GM21723 (cell line): ENCODE data around the gene FAM168B.

Experiments
- ATAC-seq: cut with Tn5 transposase; IDR thresholded peaks from one replicate; pipeline ENCODE4 v1.9.1; 2021; ENCODE audit warnings: mild to moderate bottlenecking, moderate library complexity; ENCODE audit not compliant: unreplicated experiment

Gene FAM168B

DNA sequence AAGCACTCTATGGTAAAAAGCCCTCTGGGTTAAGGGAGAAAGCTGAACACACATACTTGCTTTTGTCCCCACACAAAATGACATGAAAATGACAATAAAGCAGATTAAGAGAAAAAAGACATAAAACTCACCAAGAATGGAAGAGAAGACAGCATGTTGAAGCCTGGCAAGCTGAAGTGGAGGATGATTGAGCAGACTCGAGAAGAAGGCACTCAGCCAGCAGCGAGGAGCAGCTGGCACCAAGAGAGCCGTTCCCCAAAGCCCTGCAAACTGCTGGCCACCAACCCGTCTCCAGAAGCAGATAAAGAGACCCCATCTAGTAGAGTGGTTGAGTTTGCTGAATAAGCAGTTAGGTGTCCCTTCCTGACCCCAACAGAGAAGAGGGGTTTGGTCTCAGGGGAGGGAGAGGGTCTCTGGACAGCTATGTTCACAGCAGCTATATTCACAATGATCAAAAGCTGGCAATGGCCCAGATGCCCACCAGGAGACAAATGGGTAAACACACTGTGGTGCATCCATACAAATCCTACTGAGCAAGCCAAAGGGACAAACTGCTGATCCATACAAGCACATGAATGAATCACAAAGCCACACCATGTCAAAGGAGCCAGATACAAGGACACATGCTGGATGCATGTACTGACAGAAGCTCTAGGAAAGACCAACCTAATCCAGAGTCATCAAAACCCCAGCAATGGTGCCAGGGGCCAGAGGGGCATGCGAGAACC is 36.9 kb downstream of the FAM168B start:
- no peak for ATAC-seq

DNA sequence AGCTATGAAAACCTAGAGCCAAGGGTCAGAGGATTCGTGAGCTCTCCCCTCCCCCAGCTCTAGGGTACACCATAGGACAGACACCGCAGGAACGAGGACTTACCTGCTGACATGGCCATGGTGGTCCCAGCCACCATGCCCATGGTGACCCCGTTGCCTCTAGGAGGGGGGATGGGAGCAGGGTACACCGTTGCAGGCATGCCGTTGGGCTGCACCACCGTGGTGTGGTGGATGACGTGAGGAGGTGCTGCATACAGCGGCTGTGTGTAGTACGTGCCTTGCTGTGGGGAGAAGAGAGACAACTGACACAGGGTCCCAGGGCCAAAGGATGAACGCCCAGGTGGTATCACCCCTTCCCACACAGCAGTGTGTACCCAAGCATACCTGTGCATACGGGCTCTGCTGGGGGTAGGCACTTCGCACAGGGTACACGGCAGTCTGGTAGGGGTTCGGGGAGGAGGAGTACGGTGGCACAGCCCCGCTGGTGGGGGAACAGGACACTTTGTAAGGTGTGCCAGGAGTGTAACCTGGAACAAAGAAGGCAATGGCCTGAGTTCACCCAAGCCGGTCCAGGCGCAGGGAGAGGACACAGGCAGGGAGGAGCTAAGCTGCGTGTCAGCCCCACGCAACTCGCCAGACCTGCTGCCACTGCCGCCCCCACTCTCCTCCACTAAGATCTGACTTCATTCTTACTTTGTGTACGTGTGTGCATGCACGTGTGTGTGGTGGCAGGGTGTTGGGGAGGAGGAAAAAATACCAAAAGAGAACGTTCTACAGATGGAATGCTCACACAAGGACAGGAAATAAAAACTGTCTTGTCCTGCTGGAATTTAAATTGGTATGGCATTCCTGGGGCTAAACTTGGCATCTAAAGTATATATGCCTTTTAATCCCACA is 37.8 kb downstream of the FAM168B start:
- no peak for ATAC-seq

DNA sequence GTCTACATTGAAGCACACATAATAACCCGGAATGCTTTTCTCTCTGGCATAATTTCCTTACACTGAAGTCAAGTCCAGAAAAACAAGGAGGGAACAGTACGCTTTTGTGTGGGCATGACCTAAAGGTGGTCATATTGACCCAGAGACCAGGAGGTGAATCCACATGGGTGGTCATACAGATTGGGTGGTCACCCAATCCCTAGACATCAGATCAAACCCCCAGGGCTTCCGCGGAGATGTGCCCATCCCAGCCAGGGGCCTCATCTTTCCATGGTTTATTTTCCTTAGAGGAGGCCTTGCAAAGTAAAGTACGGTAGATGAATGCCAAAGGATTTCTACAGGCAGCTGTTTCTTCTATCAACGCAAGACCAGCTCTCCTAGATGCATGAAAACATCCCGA is 38.8 kb downstream of the FAM168B start:
- no peak for ATAC-seq

DNA sequence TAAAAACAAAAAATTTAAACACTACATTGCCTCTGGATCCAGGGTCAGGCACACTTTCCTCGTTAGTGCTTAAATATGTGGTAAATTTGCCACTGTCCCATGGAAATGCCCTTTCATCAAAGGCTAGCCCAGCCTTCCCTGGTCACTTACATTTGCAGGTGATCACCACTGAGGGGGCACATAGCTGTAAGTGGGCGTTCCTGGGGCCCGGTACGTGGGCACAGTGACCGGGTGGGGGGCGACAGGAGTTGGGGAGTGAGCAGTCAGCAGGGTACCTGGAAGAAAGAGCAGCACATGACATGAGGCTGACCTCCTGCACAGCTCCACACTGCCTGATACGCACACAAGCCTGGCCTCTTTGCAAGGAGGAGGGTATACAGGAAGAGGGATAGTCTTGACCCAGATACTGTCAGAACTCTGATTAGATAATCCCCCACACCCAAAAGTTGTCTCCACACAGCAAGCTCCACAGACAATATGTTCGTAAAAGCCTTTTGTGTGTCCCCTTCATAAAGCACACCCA is 40.5 kb downstream of the FAM168B start:
- no peak for ATAC-seq

DNA sequence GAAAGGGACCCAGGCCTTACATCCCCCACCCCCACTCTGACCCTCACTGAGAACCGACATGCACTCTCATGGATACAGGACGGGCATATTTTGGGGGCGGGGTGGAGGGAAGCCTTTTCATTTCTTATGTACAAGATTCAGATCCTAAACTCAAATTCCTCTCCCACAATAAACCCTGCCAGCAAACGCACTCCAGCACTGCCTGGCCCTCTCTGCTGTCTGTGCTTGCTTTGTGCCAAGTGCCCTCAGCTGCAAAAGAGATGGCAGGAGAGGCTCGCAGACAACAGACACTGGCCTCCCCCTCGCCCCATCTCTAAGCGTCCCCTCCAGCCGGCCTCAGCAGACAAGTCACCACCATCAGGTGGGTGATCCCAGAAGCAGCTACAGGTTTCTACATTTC is 42.4 kb downstream of the FAM168B start:
- no peak for ATAC-seq

DNA sequence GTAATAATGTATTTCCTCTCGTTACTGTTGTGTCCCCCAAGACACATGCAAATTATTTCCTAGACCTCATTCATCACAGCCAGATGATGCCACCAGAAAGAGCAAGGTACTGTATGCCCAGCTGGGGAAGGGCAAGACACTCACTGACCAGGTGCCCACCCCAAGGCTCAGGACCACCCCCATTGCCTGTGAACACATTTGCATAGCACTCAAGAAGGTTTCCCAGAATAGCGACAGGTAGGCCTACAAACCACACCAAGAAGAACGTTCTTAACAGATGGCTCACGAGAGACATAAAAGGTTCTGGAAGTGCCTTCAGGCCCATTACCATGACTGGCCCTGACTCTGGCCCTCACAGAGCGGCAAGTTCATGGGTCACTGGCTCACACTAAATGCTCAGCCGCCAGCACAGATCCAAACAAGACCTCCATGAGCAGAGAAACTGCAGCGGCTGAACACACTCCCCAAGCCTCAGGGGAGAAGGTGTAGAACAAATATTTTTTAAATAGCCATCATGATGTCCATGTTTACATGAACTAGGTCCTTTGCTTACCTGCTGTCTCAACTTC is 44.0 kb downstream of the FAM168B start:
- no peak for ATAC-seq

DNA sequence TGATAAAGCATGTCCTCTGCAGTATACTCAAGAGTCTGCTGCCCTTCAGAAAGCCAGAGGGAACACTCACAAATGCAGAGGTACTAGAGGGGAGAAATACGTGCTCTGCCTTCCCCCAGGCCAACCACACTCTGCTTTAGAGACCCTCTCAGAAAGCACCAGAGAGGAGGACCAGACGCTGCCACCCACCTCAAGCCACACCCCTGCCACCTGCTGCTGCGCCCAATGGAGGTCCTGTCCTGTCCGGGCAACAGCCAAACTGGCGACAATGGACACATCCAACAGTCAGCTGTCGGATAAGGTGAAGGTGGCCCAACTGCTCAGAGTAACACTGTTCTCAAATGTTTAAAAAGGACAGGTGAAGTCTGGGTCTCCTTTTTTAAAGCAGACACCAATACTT is 44.6 kb downstream of the FAM168B start:
- no peak for ATAC-seq

DNA sequence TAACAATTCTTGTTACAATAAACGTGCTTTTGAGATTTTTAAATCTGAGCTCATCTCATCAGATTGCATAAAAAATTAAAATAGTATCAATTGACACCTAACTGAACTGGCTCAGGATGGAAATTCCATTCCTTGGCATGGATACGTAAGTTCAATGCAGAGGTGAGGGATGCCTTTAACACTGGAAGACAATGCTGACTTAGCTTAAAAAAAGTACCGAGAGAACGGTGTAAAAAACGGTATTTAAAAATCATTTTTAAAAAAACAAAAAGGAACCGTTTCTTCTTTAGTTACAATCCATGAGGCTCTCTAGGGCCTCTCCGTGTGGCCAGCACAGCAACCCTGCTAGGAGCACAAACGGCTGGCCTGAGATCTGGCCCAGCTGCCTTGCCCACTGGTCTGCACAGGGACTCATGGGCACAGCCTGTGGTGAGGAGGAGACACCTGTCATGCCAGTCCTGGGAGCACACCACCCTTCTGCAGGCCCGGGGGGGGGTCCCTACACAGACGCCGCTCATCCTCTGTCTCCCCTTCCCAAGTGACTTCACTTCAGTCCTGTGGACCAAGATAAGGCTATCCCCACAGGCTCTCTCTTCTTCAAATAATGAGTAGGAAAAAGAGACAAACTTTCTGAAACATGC is 45.2 kb downstream of the FAM168B start:
- no peak for ATAC-seq

DNA sequence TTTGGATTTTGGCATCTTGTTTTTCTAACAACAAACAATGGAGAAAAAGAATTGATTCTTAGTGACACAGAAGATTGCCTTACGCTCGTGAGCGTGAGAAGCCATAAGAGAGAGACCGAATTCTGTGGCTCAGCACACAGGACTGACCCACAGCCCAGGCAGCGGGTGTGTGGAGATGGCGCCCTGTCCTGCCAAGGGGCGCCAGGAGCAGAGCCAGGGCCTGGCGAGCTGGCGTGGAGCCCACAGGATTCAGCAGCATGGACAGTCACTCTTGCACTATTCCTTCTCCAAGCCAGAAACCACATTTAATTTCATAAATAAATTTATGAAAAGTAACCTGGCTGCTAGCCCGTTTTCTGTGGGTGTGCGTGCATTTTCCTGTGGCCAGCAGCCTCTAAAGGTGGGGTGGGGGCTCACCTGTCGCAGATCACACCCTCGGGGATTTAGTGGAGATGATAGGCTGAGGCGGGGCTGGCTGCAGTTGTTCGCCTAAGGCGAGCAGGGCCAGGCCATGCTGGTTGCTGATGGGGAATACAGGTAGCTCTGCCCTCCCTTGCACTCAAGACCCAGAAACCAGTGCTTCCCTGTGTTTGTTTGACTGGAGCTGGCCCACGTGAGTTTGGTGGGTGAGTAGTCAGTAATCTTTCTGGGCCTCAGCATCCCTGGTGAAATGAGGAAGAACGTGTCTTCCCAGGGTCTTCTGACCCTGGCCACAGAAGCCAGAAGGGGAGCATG is 46.2 kb downstream of the FAM168B start:
- ATAC-seq = no peak

DNA sequence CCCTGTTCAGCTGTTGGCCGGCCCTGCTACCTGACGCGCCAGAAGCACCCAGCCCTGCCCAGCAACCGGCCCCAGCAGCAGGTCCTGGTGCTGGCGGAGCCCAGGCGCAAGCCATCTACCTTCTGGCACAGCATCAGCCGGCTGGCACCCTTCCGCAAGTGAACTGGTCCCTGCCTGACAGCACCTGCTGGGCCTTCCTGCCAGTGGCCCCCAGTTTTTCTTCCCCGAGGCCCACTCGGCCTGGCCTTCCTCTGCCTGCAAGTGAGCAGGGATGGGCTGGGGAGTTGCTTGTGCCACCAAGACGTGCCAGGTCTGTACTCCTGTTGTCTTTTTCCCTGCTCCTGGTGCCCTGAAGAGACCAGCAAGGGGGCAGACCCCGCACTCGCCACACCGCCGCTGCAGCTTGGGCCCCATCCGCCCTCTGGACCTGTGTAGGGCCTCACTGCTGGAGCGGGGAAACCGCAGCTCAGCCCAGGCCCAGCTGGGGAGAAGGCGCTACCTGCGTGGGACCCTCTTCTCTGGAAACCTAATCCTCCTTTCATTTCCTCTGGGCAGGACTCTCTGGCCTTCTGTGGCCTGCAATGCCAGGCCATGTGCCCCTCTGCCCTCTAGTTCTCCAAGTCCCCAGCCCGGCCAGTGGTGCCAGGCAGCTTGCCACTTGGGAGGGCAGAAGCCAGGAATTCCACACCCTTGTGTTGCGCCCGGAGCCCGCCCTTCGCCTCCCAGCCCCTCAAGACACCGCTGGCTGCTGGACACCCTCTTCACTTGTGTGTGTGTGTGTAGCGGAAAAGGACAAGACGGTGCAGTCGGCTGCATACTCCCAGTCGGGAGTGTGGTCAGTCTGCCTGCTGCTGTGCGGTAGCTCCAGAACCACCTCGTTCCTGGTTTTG is 47.0 kb downstream of the FAM168B start:
- ATAC-seq = no peak

DNA sequence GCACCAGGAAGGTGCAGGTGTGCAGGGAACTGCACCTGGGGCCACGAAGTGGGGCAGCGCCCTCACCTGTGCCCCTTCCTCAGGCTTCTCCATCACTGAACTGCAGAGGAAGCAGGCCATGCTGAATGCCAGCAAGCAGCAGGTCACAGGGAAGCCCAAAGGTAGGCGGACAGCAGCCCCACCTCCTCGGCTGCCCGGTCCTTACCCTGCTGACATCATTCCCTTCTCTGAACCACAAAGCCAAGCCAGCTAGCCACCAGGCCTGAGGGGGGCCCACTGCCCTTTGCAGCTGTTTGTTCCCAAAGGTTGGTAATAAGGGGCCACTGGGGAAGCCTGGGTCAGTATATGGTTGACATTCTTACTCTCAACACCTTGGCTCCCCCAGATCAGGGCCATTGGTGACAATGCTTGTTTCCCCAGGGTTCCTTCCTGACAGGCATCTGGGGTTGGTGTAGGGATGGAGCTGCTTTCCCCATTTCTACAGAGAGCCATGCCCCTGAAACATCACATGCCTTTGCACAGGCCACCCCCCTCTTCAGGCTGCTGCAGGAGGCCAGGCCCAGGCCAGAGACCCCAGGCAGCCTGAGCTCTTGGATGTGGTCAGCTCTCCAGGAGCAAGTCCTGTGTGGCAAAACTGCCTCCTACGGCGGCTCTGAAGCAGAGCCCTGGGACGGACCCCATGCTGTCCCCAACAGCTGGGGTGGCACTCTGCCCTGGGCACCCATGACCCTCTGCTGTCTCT is 47.8 kb downstream of the FAM168B start:
- no peak for ATAC-seq

DNA sequence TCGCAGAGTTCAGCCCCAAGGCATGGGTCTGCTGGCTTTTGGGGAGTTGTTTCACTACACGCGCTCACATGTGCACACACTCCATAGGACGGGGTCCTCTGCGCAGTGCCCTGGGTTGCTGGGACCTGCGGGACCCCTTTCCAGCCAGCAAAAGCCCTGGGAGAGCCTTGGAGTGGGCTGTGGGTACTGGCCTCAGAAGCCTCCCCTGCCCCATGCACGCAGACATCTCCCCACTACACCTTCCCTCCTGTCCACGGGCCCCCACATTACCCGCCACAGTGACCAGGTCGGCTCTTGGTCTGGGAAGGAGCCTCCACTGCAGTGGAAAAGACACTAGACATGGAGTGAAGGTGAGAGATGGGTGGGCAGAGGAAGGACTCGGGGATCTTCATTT is 48.5 kb downstream of the FAM168B start:
- no peak for ATAC-seq

DNA sequence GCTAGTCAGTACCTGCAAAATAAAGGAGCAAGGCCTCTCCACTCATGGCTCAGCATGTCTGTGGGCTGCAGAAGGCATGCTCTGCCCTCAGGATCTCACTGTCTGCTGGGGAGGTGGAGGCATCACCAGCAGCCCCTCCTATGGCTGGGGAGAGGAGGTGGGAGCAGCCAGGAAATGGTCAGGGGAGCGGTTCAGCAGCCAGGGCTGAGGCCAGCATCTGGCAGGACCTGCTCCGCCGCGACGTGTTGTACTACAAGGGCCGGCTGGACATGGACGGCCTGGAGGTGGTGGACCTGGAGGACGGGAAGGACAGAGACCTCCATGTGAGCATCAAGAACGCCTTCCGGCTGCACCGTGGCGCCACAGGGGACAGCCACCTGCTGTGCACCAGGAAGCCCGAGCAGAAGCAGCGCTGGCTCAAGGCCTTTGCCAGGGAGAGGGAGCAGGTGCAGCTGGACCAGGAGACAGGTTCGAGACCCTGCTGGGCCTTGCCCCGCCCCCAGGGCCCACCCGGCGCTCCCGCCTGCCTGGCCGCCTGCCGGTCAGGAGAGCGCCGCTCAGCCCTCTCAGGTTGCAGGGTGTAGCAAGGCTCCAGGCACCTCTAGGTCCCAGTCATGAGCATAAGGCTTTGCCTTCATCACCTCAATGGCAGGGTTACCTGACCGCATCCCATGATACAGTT is 49.0 kb downstream of the FAM168B start:
- no peak for ATAC-seq

DNA sequence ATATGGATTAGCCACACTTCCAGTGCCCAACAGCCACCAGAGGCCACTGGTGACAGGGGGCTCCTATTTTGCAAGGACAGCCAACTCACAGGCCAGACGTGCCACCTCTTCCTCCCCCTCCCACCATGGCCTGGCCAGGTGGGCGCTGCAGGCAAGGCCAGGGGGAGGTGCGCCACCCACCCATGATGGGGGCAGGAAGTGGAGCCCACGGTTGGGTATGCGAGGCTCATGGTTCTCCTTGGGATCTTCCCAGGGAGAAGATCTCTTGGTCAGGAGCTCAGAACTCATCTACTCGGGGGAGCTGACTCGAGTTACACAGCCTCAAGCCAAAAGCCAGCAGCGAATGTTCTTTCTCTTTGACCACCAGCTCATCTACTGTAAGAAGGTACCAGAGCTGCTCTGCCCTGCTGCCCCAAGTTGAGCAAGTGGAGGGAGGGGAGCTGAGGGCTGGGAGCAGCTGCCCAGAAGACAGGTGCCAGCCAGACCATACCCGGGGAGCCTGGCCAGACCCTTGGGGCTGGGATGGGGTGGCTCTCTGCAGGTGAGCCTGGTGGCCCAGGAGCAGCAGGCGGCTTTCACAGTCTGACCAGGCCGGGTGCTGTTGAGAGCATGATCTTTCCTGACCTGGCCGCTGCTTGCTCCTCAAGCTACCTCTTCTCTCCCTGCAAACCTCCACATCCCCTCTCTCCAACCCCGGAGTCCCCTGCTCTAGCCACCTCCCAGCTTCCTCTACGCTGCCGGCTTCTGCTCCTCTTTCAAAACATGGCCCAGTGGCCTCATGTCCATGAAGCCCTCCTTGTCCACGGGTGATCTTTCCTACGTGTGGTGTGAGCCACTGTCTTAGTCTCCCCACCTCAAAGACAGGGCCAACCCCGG is 49.8 kb downstream of the FAM168B start:
- ATAC-seq = no peak

DNA sequence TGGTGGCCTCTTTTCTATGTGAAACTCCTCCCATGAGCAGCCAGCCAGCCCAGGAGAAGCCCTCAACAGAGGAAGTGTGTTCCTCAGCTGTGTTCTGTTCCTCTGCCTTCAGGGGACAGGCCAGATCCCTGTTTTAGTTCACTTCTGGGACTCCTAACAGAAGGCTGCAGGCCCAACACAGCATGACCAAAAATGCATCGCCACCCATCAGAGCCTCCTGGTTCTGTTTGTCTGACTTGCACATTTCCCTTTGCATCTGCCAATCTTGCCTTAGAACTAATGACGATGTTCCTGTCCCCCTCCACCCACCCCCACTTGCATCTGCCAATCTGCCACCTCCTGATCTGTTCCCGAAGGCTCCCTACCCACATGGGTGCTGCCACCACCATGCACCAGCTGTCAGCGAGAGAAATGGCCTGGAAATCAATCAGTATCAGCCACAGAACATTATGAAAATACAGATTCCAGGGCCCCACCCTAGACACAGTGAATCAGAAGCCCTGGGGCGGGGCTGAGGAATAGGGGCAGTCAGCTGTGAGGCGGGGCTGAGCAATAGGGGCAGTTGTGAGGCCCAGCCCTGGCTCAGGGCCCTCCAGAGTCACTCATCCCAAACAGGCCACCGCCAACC is 51.0 kb downstream of the FAM168B start:
- ATAC-seq = no peak

DNA sequence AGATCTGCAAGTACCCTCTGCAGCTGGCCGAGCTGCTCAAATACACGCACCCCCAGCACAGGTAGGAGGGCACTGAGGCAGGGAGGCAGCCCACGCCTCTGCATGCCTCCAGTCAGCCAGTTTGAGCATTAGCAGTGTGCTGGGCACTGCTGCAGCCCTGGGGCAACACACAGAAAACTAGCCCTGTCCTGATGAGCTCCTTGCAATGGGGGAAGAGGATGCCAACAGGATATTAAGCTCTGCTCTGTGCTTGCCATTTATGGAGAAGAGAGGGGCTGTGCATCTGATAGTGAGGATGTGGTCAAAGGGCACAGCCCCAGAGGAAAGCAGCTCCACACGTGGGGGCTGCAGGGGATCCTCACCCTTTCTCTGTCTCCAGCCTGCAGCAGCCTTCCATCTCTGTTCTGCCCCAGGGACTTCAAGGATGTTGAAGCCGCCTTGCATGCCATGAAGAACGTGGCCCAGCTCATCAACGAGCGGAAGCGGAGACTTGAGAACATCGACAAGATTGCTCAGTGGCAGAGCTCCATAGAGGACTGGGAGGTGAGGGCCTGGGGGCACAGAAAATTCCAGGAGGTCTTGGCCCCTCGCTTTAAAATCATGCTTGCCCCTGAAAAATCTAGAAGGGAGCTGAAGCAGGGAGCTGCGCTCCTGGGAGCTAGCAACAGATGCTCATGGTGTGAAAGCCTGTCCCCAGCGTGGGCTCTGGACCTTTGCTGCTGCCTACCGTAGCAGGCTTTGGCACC is 51.7 kb downstream of the FAM168B start:
- no peak for ATAC-seq
